Right kidney (tissue), 9 donors: ENCODE results near the gene ERP27.
A peak's percentile ranks its signal among the peaks of the same experiment; 100 is the strongest.

Experiments
- DNase-seq: peaks from one replicate; pipeline ENCODE4 v3.0.0-alpha.2; 2016
- long read RNA-seq, 8 donors: transcript quantifications; one replicate each; lab custom pipeline, GENCODE V29; 2026

ERP27 gene
- long read RNA-seq, donor 1, partial matches to known transcripts: 8 of 9 reads
- long read RNA-seq, donor 1, other reads (novel, unspliced or antisense): 0 of 9 reads
- long read RNA-seq, donor 2, partial matches to known transcripts: 0 of 5 reads
- long read RNA-seq, donor 2, other reads (novel, unspliced or antisense): 5 of 5 reads
- long read RNA-seq, donor 3, partial matches to known transcripts: 5 of 5 reads
- long read RNA-seq, donor 3, other reads (novel, unspliced or antisense): 0 of 5 reads
- long read RNA-seq, donor 4, partial matches to known transcripts: 0 of 1 reads
- long read RNA-seq, donor 4, other reads (novel, unspliced or antisense): 0 of 1 reads
- long read RNA-seq, donor 5: 0 reads
- long read RNA-seq, donor 6: 0 reads
- long read RNA-seq, donor 7, partial matches to known transcripts: 10 of 11 reads
- long read RNA-seq, donor 7, other reads (novel, unspliced or antisense): 0 of 11 reads
- long read RNA-seq, donor 8, partial matches to known transcripts: 0 of 7 reads
- long read RNA-seq, donor 8, other reads (novel, unspliced or antisense): 6 of 7 reads

- DNase-seq: no peak
These were observed at the start of gene ERP27 for GRCh38 chr12:14938301-14938700. Gene ERP27, minus strand, starts transcription at chr12:14938537. Its CDS starts 29 bp downstream, at chr12:14938508.

- DNase-seq: no peak
These were observed 49.7 kb upstream of the ERP27 start for GRCh38 chr12:14988035-14988434.

- DNase-seq: no peak
These were observed 48.1 kb upstream of the ERP27 start for GRCh38 chr12:14986449-14986848.

- DNase-seq: no peak
These were observed 46.5 kb upstream of the ERP27 start for GRCh38 chr12:14984766-14985285.

GRCh38 chr12:14984036-14984435 is 45.7 kb upstream of the ERP27 start:
- DNase-seq: no peak

- DNase-seq: no peak
These were observed 44.7 kb upstream of the ERP27 start for GRCh38 chr12:14982991-14983390.

GRCh38 chr12:14982562-14982961 is 44.2 kb upstream of the ERP27 start:
- DNase-seq: no peak

- no peak for DNase-seq
These were observed 42.7 kb upstream of the ERP27 start for GRCh38 chr12:14981049-14981448.

GRCh38 chr12:14979468-14979867 is 41.1 kb upstream of the ERP27 start:
- no peak for DNase-seq

GRCh38 chr12:14976658-14977057 is 38.3 kb upstream of the ERP27 start:
- DNase-seq: no peak

GRCh38 chr12:14975457-14975856 is 37.1 kb upstream of the ERP27 start:
- DNase-seq: no peak

- no peak for DNase-seq
These were observed 36.3 kb upstream of the ERP27 start for GRCh38 chr12:14974633-14975032.

- DNase-seq: no peak
These were observed 34.5 kb upstream of the ERP27 start, which contains the start of gene PDE6H for GRCh38 chr12:14972816-14973215. Gene PDE6H, plus strand, starts transcription at chr12:14973042. Its CDS starts 4,971 bp downstream, at chr12:14978013.

GRCh38 chr12:14970473-14970872 is 32.1 kb upstream of the ERP27 start:
- DNase-seq: no peak

- DNase-seq: no peak
These were observed 30.1 kb upstream of the ERP27 start for GRCh38 chr12:14968478-14968877.

- no peak for DNase-seq
These were observed 26.9 kb upstream of the ERP27 start for GRCh38 chr12:14965221-14965620.

- no peak for DNase-seq
These were observed 26.1 kb upstream of the ERP27 start for GRCh38 chr12:14964406-14964805.

- DNase-seq: no peak
These were observed 25.2 kb upstream of the ERP27 start for GRCh38 chr12:14963520-14963919.

- DNase-seq: no peak
These were observed 24.5 kb upstream of the ERP27 start for GRCh38 chr12:14962797-14963196.

GRCh38 chr12:14962153-14962539 is 23.8 kb upstream of the ERP27 start:
- DNase-seq: no peak

GRCh38 chr12:14961466-14962152 is 23.3 kb upstream of the ERP27 start, which contains the start of gene ARHGDIB:
Gene ARHGDIB, minus strand, starts transcription at chr12:14961601. Its CDS starts 10,889 bp downstream, at chr12:14950712.
- no peak for DNase-seq

GRCh38 chr12:14960548-14961465 is 22.5 kb upstream of the ERP27 start:
- peak; percentile 26 for DNase-seq
